ENCODE measurements around the gene HES7.

GRCh38 chr17:8155996-8156245 lies 32.0 kb upstream of the HES7 start:
- no peak for TF ChIP-seq EZH2 (optimal IDR thresholded peaks at IDR 0.05; ENCODE audit: low read depth, low read length)
- TF ChIP-seq CTCF (IDR thresholded peaks at IDR 0.05; ENCODE audit: low read length), result no peak
- TF ChIP-seq EZH2phosphoT487 (IDR thresholded peaks at IDR 0.05; ENCODE audit: low read length), result no peak

All from MM.1S (cell line).